Neural progenitor cell (in vitro differentiated cells): Measurements from ENCODE around the gene RNU1-1. TPM values are rescaled to one million over a fixed set of nuclear protein-coding genes. Genes with fewer than 3 reads are reported as not detected.
A peak's percentile ranks its signal among the peaks of the same experiment; 100 is the strongest.
"Not testable (repeated sequence)": the region's sequence is repeated elsewhere in the genome, so short reads cannot be mapped to it uniquely, and the experiment has no call there.

Experiments used
- DNase-seq: peaks from one replicate; pipeline ENCODE4 v3.0.0-alpha.2; 2016; ENCODE audit warnings: low spot score
- H2AFZ ChIP-seq: fragments of 200-600 bp; sonication (generic); replicated peaks from 2 replicates; pipeline ENCODE4 v1.6.1; 2016; ENCODE audit warnings: antibody characterized with exemption
- H3F3A ChIP-seq: fragments of 200-600 bp; sonication (generic); 2 replicates; pipeline ENCODE4 v1.6.1; 2016; ENCODE audit warnings: antibody characterized with exemption, low read depth
- H3K27ac ChIP-seq: fragments of 200-600 bp; sonication (generic); 2 replicates; pipeline ENCODE4 v1.5.1; 2016; ENCODE audit warnings: mild to moderate bottlenecking
- H3K27me3 ChIP-seq: fragments of 200-600 bp; sonication (generic); 2 replicates; pipeline ENCODE4 v1.6.1; 2016; ENCODE audit warnings: mild to moderate bottlenecking, moderate library complexity
- H3K36me3 ChIP-seq: fragments of 200-600 bp; sonication (generic); 2 replicates; pipeline ENCODE4 v1.5.1; 2016
- H3K4me1 ChIP-seq: fragments of 200-600 bp; sonication (generic); 2 replicates; pipeline ENCODE4 v1.6.1; 2016; ENCODE audit warnings: mixed run types
- H3K4me2 ChIP-seq: fragments of 200-600 bp; sonication (generic); 2 replicates; pipeline ENCODE4 v1.6.1; 2016
- H3K4me3 ChIP-seq: fragments of 200-600 bp; sonication (generic); 2 replicates; pipeline ENCODE4 v1.5.1; 2016
- H3K79me2 ChIP-seq: fragments of 200-600 bp; sonication (generic); 2 replicates; pipeline ENCODE4 v1.6.1; 2016; ENCODE audit warnings: low read depth
- H3K9ac ChIP-seq: fragments of 200-600 bp; sonication (generic); 2 replicates; pipeline ENCODE4 v1.6.1; 2016
- H3K9me3 ChIP-seq: fragments of 200-600 bp; sonication (generic); 2 replicates; pipeline ENCODE4 v1.5.1; 2016; ENCODE audit warnings: low read depth
- H4K20me1 ChIP-seq: fragments of 200-600 bp; sonication (generic); 2 replicates; pipeline ENCODE4 v1.6.1; 2016; ENCODE audit warnings: low read depth
- H3K27ac Mint-ChIP-seq: 3 replicates; pipeline ENCODE4 v1.8.0; 2021; ENCODE audit warnings: mixed read lengths
- H3K27me3 Mint-ChIP-seq: 2 replicates; pipeline ENCODE4 v1.8.0; 2022; ENCODE audit warnings: low read depth, mild to moderate bottlenecking, inconsistent platforms, moderate library complexity, mixed read lengths; ENCODE audit not compliant: insufficient read depth
- H3K36me3 Mint-ChIP-seq: 3 replicates; pipeline ENCODE4 v1.8.0; 2021; ENCODE audit warnings: mixed read lengths
- H3K4me1 Mint-ChIP-seq: 3 replicates; pipeline ENCODE4 v1.8.0; 2021; ENCODE audit warnings: mixed read lengths
- H3K4me3 Mint-ChIP-seq: 3 replicates; pipeline ENCODE4 v1.8.0; 2021; ENCODE audit warnings: mild to moderate bottlenecking, moderate library complexity, mixed read lengths
- H3K9me3 Mint-ChIP-seq: 3 replicates; pipeline ENCODE4 v1.8.0; 2020; ENCODE audit warnings: mixed read lengths
- total RNA-seq: library from RNA; depleted of rRNA; stranded (reverse); fragments of >200 nt; gene quantifications from 2 replicates; pipeline ENCODE4 v1.2.3, GENCODE V29; 2015; ENCODE audit warnings: low replicate concordance

The RNU1-1 gene
- total RNA-seq, 1 donor from 2014 or later, result under 0.01 TPM

- not testable (repeated sequence) for H3K79me2 ChIP-seq, H3K9me3 ChIP-seq, H3K36me3 Mint-ChIP-seq, H3K36me3 ChIP-seq, H3K27ac ChIP-seq, H3K27ac Mint-ChIP-seq, H2AFZ ChIP-seq, H3K4me3 Mint-ChIP-seq, H3K4me2 ChIP-seq, H3K9ac ChIP-seq, DNase-seq, H3K4me3 ChIP-seq, H4K20me1 ChIP-seq, H3K4me1 ChIP-seq
- Mint-ChIP-seq H3K27me3 (peaks cover 12% of the 10 kb centered on the region), H3K9me3 (peaks cover 11% of the 10 kb centered on the region), H3K4me1 (peaks cover 10% of the 10 kb centered on the region)
- Histone ChIP-seq H3F3A (peaks cover 12% of the 10 kb centered on the region), H3K27me3 (peaks cover 16% of the 10 kb centered on the region)
Observed at GRCh38 chr1:16547502-16548241, 33.6 kb upstream of the RNU1-1 start.

GRCh38 chr1:16545682-16546095 lies 31.6 kb upstream of the RNU1-1 start:
- H4K20me1 ChIP-seq, H3K36me3 ChIP-seq, H3K9ac ChIP-seq, H3K9me3 ChIP-seq, H3K79me2 ChIP-seq, H3K27ac ChIP-seq, H3K4me1 ChIP-seq, H3K36me3 Mint-ChIP-seq: not testable (repeated sequence)
- Histone ChIP-seq H2AFZ (peak overlapping the region; percentile 85), H3K4me3 (peak overlapping the region; percentile 52), H3K4me2 (peak overlapping the region; percentile 79), H3K27me3 (peaks cover 16% of the 10 kb centered on the region), H3F3A (peaks cover 12% of the 10 kb centered on the region)
- Mint-ChIP-seq H3K4me1 (peaks cover 10% of the 10 kb centered on the region), H3K4me3 (peak overlapping the region; percentile 78), H3K27me3 (peaks cover 12% of the 10 kb centered on the region), H3K9me3 (peaks cover 11% of the 10 kb centered on the region), H3K27ac (peak overlapping the region; percentile 94)
- peak; percentile 89 for DNase-seq

- H3K27ac ChIP-seq, H3K36me3 Mint-ChIP-seq: not testable (repeated sequence)
Observed at GRCh38 chr1:16540421-16540893, 26.4 kb upstream of the RNU1-1 start.

GRCh38 chr1:16537528-16537927 lies 23.4 kb upstream of the RNU1-1 start:
- H2AFZ ChIP-seq, H3K4me3 Mint-ChIP-seq, DNase-seq, H3K9me3 Mint-ChIP-seq, H3K4me2 ChIP-seq, H3K27ac Mint-ChIP-seq, H3K9me3 ChIP-seq, H3K36me3 Mint-ChIP-seq, H3K9ac ChIP-seq, H3K27ac ChIP-seq, H3K4me1 ChIP-seq, H3K4me3 ChIP-seq, H4K20me1 ChIP-seq, H3K36me3 ChIP-seq, H3K79me2 ChIP-seq: not testable (repeated sequence)
- peaks cover 10% of the 10 kb centered on the region for H3F3A ChIP-seq
- H3K4me1 Mint-ChIP-seq, result peaks cover 11% of the 10 kb centered on the region
- peaks cover 36% of the 10 kb centered on the region for H3K27me3 ChIP-seq
- peaks cover 17% of the 10 kb centered on the region for H3K27me3 Mint-ChIP-seq

More at GRCh38 chr1:16540421-16540893, 26.4 kb upstream of the RNU1-1 start:
- H3K4me1 Mint-ChIP-seq, result peaks cover 11% of the 10 kb centered on the region
- H3K4me3 Mint-ChIP-seq, H2AFZ ChIP-seq, H4K20me1 ChIP-seq, H3K4me2 ChIP-seq, H3K4me3 ChIP-seq, H3K27ac Mint-ChIP-seq, H3K4me1 ChIP-seq, H3K36me3 ChIP-seq, H3K79me2 ChIP-seq, H3K9ac ChIP-seq, DNase-seq, H3K9me3 Mint-ChIP-seq, H3K27me3 Mint-ChIP-seq, H3K9me3 ChIP-seq: not testable (repeated sequence)
- peaks cover 16% of the 10 kb centered on the region for H3K27me3 ChIP-seq
- H3F3A ChIP-seq, result peaks cover 17% of the 10 kb centered on the region

GRCh38 chr1:16536796-16537195 lies 22.7 kb upstream of the RNU1-1 start:
- not testable (repeated sequence) for H3K4me2 ChIP-seq, H3K27ac Mint-ChIP-seq, DNase-seq, H4K20me1 ChIP-seq, H3K36me3 Mint-ChIP-seq, H3K9ac ChIP-seq, H3K27ac ChIP-seq, H3K4me1 ChIP-seq, H3K79me2 ChIP-seq, H3K36me3 ChIP-seq, H2AFZ ChIP-seq, H3K9me3 ChIP-seq, H3K9me3 Mint-ChIP-seq, H3K4me3 ChIP-seq
- Mint-ChIP-seq H3K4me3 (peak overlapping the region; percentile 72), H3K27me3 (peaks cover 22% of the 10 kb centered on the region), H3K4me1 (peaks cover 16% of the 10 kb centered on the region)
- H3K27me3 ChIP-seq, result peaks cover 43% of the 10 kb centered on the region
- H3F3A ChIP-seq, result peaks cover 17% of the 10 kb centered on the region

GRCh38 chr1:16535898-16536297 lies 21.8 kb upstream of the RNU1-1 start:
- peak overlapping the region; percentile 70 for H3K4me2 ChIP-seq
- H3K9me3 ChIP-seq, H4K20me1 ChIP-seq, H3K9me3 Mint-ChIP-seq, H3K27ac ChIP-seq, H3K79me2 ChIP-seq, H3K36me3 Mint-ChIP-seq, H3K9ac ChIP-seq, H3K27ac Mint-ChIP-seq, H3K4me1 ChIP-seq, H3K36me3 ChIP-seq, DNase-seq: not testable (repeated sequence)
- peaks cover 48% of the 10 kb centered on the region for H3K27me3 ChIP-seq
- H3K4me3 ChIP-seq, result peak overlapping the region; percentile 73
- H3K4me3 Mint-ChIP-seq, result peak overlapping the region; percentile 93
- H3K4me1 Mint-ChIP-seq, result peaks cover 18% of the 10 kb centered on the region
- peaks cover 20% of the 10 kb centered on the region for H3F3A ChIP-seq
- peaks cover 24% of the 10 kb centered on the region for H3K27me3 Mint-ChIP-seq
- peak overlapping the region; percentile 81 for H2AFZ ChIP-seq

GRCh38 chr1:16535487-16535886 lies 21.4 kb upstream of the RNU1-1 start:
- H3K79me2 ChIP-seq, H3K27ac ChIP-seq, H3K36me3 ChIP-seq, H4K20me1 ChIP-seq, H3K9me3 Mint-ChIP-seq, H3K4me1 ChIP-seq, H3K9ac ChIP-seq, H3K27ac Mint-ChIP-seq, H3K9me3 ChIP-seq, H3K36me3 Mint-ChIP-seq: not testable (repeated sequence)
- peaks cover 20% of the 10 kb centered on the region for H3F3A ChIP-seq
- peak overlapping the region; percentile 73 for H3K4me3 ChIP-seq
- H3K27me3 Mint-ChIP-seq, result peaks cover 24% of the 10 kb centered on the region
- H2AFZ ChIP-seq, result peak overlapping the region; percentile 81
- peak overlapping the region; percentile 70 for H3K4me2 ChIP-seq
- peak; percentile 68 for DNase-seq
- peak overlapping the region; percentile 93 for H3K4me3 Mint-ChIP-seq
- peaks cover 48% of the 10 kb centered on the region for H3K27me3 ChIP-seq
- H3K4me1 Mint-ChIP-seq, result peaks cover 18% of the 10 kb centered on the region
